Aorta (tissue), 5 donors: Measurements from ENCODE around the gene LRMDA. TPM values are rescaled to one million over a fixed set of nuclear protein-coding genes. Genes with fewer than 3 reads are reported as not detected.

Experiments
- ATAC-seq: fragments of 200-7000 bp; cut with Tn5 transposase; one replicate; pipeline ENCODE4 v1.9.1; 2022; ENCODE audit warnings: moderate library complexity; ENCODE audit not compliant: low FRiP score
- DNase-seq, 2 donors: peaks; one replicate each; pipeline ENCODE4 v3.0.0-alpha.2; 2020
- H3K27ac ChIP-seq, 2 donors: one replicate each; pipeline ENCODE4 v1.5.1; 2013; ENCODE audit warnings: low read length in 2 of 2, mild to moderate bottlenecking in 2 of 2, moderate library complexity in 2 of 2, control low read depth in 1 of 2, inconsistent platforms in 1 of 2, low read depth in 1 of 2
- H3K27me3 ChIP-seq, 2 donors: one replicate each; pipeline ENCODE4 v1.6.1; 2013; ENCODE audit warnings: control low read depth in 1 of 2, low read length in 1 of 2, mild to moderate bottlenecking in 1 of 2, moderate library complexity in 1 of 2; ENCODE audit not compliant: insufficient read depth in 2 of 2, control insufficient read depth in 1 of 2
- H3K36me3 ChIP-seq, 2 donors: one replicate each; pipeline ENCODE4 v1.6.1; 2013; ENCODE audit warnings: control low read depth in 1 of 2, low read length in 1 of 2, mild to moderate bottlenecking in 1 of 2; ENCODE audit not compliant: insufficient read depth in 2 of 2, control insufficient read depth in 1 of 2
- H3K4me1 ChIP-seq, 2 donors: one replicate each; pipeline ENCODE4 v1.6.1; 2013; ENCODE audit warnings: low read length in 2 of 2, control low read depth in 1 of 2, mild to moderate bottlenecking in 1 of 2, moderate library complexity in 1 of 2; ENCODE audit not compliant: insufficient read depth in 2 of 2, control insufficient read depth in 1 of 2
- H3K4me3 ChIP-seq, 2 donors: one replicate each; pipeline ENCODE4 v1.5.1; 2013; ENCODE audit warnings: low read length in 2 of 2, control low read depth in 1 of 2, mild to moderate bottlenecking in 1 of 2
- H3K9me3 ChIP-seq: one replicate; pipeline ENCODE4 v1.6.1; 2013; ENCODE audit warnings: mild to moderate bottlenecking, low read length; ENCODE audit not compliant: control insufficient read depth
- WGBS, 2 donors: extraction: QIAGEN DNeasy Blood & Tissue Kit; methylation state at CpG; one replicate each; pipeline ENCODE4 v1.1.7; 2013; 5-methylcytosine and 5-hydroxymethylcytosine counted together
- intact Hi-C, 2 donors: fragments of 100-400 bp; cut with DNase I; formaldehyde crosslinking; loops; one replicate each; pipeline versions ENCODE4 v1.14.2 to v1.15.0; 2022
- polyA plus RNA-seq, 2 donors: library from polyadenylated mRNA; stranded (reverse); fragments of 200-250 nt; gene quantifications; one replicate each; pipeline ENCODE4 v1.2.3, GENCODE V29; 2013
- total RNA-seq, 2 donors: library from RNA; stranded (reverse); fragmentation: NEBNext Ultra II Directional; extraction: Animal tissue kit (Norgen Biotek cat#: 25700); gene quantifications; one replicate each; pipeline ENCODE4 v1.2.1, GENCODE V29; 2021
- donor health status: healthy with polysubstance abuse.
- donor health status: Bipolar disorder and iron deficiency.
- donor health status: DM: no; HTN: no; CAD: no.
- donor health status: DM: no; HTN: no; CAD: no.
- donor health status: DM: yes; HTN: yes; CAD: no.

The LRMDA gene
- total and polyA plus RNA-seq, 4 donors, result 7.4 to 25.7 (median 14.7) TPM

DNA sequence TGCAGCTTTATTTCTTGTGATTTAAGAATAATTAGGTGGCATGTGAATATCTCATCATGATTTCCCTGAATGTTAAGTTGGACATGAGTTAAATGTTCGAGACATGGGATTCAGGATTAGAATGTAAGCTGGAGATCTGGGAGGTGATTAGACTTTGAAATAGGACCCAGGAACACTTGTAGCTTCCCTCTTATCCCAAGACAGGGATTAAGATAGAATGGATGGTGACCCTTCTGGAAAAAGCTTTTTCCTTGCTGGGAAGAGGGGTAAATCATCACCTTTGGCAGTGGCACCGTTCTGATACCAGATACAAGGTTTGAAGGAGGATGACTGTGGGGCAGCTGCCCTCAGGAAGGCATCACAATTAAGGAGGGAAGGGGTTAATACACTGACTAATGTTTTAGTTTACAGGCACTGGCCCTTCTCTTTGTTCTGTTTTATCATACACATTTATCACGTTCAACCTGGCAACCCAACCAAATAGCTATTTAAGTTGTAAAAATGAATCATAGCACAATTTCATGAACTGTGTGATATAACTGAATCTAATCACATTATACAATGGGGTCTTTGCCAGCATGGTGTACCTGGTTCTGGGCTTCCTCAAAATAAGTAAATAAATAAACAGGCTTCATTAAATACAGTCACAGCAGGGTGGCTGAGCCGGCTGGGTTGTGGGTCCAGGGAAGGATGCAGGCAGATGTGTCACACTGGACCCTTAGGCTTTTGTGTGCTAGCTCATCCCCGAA, 212.7 kb downstream of the LRMDA start:
- WGBS, 2 donors, result 79 to 82% methylated on average over 5 of the region's 5 CpGs
- no peak for ATAC-seq

DNA sequence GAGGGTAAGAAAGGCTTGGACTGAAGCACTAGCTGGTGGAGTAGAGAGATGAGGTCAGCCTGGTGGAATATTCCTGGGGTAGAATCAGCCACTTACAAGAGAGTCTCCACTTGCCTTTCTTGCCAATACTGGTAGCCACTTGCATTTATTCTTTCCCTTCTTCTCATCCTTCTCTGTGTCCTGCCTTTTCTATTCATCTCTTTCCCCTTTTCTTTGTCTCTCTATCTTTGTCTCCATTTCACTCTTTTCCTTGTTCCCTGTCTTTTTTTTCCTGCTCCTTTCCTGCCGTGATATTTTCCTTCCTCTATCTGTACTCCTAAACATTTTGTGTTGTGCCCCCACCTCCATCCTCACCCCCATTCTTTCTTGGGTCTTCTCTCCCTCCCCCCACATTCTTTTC, 214.3 kb downstream of the LRMDA start:
- Histone ChIP-seq H3K36me3 (no peaks in the 10 kb centered on the region), H3K27me3 (no peaks in the 10 kb centered on the region), H3K4me1 (no peaks in the 10 kb centered on the region), H3K9me3 (no peaks in the 10 kb centered on the region), H3K27ac (no peak overlapping the region), H3K4me3 (no peak overlapping the region)
- 98 to 100% methylated on average over 1 of the region's 1 CpG for WGBS, 2 donors
- DNase-seq (no peak), ATAC-seq (no peak)
- intact Hi-C loops, result no loop called here

More for the DNA sequence above, 212.7 kb downstream of the LRMDA start:
- H3K9me3 ChIP-seq, result no peaks in the 10 kb centered on the region
- DNase-seq, result no peak
- H3K27me3 ChIP-seq, result no peaks in the 10 kb centered on the region
- no peak overlapping the region for H3K27ac ChIP-seq
- no peaks in the 10 kb centered on the region for H3K36me3 ChIP-seq
- H3K4me1 ChIP-seq, result no peaks in the 10 kb centered on the region
- H3K4me3 ChIP-seq, result no peak overlapping the region
- intact Hi-C loops, result no loop called here

DNA sequence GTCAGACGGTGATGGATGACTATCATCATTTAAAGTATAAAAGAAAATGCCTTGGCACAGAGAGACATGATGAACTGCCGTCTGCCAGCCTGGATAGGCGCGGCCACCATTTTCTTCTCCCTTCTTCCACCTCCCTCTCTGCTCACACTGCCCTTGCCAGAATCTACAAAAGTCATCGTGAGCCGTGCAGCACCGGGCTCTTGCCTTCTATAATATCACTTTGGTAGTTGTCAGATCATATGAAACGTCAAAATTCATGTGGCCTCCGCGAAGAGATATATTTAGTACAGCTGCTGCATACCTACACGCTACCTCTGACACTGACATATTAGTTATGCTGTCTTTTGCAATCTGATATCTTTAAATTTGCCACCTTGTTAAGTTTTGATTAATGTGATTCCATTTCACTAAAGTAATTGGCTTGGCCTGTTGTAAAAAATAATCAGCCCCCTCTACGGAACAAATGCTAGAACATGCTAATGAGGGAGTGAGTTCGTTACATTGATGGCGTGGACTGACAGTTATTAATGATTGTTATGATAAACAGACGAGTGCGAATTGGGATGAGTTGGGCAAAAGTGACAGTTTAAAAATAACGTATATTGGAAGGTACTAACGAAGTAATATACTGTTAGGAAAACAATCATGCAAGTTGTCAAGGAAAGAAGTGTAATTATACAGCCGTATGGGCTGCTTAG, 214.9 kb downstream of the LRMDA start:
- H3K36me3 ChIP-seq, result no peaks in the 10 kb centered on the region
- WGBS, 2 donors, result 76 to 79% methylated on average over 19 of the region's 19 CpGs
- H3K27ac ChIP-seq, result no peak overlapping the region
- no peaks in the 10 kb centered on the region for H3K9me3 ChIP-seq
- no peak for DNase-seq
- intact Hi-C loops, result no loop called here
- no peak for ATAC-seq
- H3K4me3 ChIP-seq, result no peak overlapping the region
- H3K27me3 ChIP-seq, result no peaks in the 10 kb centered on the region
- H3K4me1 ChIP-seq, result no peaks in the 10 kb centered on the region

DNA sequence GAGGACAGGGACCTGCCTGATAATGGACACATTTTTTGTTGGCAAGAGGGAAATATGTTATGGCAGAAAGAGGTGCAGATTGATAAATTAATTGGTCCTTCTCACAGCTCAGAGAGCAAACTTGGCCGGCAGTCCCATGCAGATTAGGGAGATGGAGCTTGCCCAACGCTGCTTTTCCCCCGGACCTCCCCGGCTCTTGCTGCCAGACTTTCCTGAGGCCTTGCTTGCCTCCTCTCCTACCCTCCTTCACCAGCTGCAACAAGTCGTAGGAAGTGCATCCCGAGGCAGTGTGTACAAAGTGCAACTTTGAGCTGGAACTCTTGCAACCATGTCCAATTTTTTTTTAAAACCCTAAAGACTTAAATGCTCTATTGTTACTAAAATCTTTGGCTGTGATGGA, 215.5 kb downstream of the LRMDA start:
- ATAC-seq (no peak), DNase-seq (no peak)
- no peak overlapping the region for H3K27ac ChIP-seq
- no peaks in the 10 kb centered on the region for H3K9me3 ChIP-seq
- H3K27me3 ChIP-seq, result no peaks in the 10 kb centered on the region
- H3K4me3 ChIP-seq, result no peak overlapping the region
- 71 to 73% methylated on average over 6 of the region's 6 CpGs for WGBS, 2 donors
- intact Hi-C loops, result no loop called here
- no peaks in the 10 kb centered on the region for H3K36me3 ChIP-seq
- H3K4me1 ChIP-seq, result no peaks in the 10 kb centered on the region

DNA sequence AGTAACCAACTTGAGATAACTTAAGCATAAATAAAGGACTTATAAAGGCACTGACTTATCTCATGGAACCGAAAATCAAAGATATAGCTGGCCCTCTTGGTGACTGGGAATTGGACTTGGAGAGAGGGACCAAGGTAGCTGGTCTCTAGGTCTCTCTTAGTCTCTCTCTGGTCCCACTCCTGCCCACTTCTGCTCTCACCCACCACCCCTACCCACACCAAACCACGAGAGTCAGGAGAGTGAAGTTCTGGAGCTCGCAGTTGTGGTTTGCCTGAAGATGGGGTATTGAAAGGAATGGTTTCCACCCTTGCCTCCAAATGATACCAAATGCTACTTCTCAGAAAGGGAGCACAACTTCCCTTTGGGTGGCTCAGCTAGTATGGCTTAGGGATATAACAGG, 216.3 kb downstream of the LRMDA start:
- intact Hi-C loops, result no loop called here
- 95 to 96% methylated on average over 3 of the region's 3 CpGs for WGBS, 2 donors
- Histone ChIP-seq H3K27ac (no peak overlapping the region), H3K4me1 (no peaks in the 10 kb centered on the region), H3K27me3 (no peaks in the 10 kb centered on the region), H3K36me3 (no peaks in the 10 kb centered on the region), H3K4me3 (no peak overlapping the region), H3K9me3 (no peaks in the 10 kb centered on the region)
- DNase-seq (no peak), ATAC-seq (no peak)

DNA sequence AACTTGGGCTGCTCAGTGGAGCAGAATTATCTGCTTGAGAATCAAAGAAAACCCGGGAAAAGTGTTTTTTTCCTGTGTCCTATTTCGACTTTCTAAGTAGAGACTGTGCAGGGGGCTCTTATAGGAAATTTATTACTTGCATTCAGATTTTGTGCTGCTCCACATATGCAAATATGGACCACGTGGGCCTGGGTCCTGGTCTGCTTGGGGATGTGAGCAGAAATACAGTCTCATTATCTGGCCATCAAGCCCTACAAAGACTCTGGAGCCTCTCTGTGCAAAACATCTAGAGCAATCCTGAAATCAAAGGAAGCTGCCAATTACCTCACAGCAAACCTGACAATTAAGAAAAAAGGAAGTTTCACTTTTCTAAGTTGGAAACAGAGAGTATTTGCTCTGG, 216.9 kb downstream of the LRMDA start:
- no peaks in the 10 kb centered on the region for H3K27me3 ChIP-seq
- H3K9me3 ChIP-seq, result no peaks in the 10 kb centered on the region
- intact Hi-C loops, result no loop called here
- no peak for ATAC-seq
- H3K4me3 ChIP-seq, result no peak overlapping the region
- WGBS, 2 donors, result 89 to 94% methylated on average over 3 of the region's 3 CpGs
- no peak for DNase-seq
- no peaks in the 10 kb centered on the region for H3K4me1 ChIP-seq
- no peak overlapping the region for H3K27ac ChIP-seq
- H3K36me3 ChIP-seq, result no peaks in the 10 kb centered on the region

DNA sequence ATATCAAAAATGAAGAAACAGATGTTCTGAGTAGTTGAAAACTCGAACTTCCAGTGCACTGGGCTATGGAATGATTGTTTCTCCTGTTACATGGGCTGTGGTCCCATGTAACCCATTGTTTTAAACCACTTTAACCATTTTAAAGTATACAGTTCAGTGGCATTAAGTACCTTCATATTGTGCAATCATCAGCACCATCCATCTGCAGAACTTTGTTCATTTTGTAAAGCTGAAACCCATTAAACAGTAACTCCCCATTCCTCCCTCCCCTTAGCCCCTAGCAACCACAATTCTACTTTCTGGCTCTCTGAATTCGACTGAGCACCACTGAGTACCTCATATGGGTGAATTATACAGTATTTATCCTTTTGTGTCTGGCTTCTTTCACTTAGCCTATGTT, 217.4 kb downstream of the LRMDA start:
- Histone ChIP-seq H3K4me3 (no peak overlapping the region), H3K27me3 (no peaks in the 10 kb centered on the region), H3K27ac (no peak overlapping the region), H3K9me3 (no peaks in the 10 kb centered on the region), H3K36me3 (no peaks in the 10 kb centered on the region), H3K4me1 (no peaks in the 10 kb centered on the region)
- DNase-seq (no peak), ATAC-seq (no peak)
- intact Hi-C loops, result no loop called here
- 88 to 91% methylated on average over 2 of the region's 2 CpGs for WGBS, 2 donors

DNA sequence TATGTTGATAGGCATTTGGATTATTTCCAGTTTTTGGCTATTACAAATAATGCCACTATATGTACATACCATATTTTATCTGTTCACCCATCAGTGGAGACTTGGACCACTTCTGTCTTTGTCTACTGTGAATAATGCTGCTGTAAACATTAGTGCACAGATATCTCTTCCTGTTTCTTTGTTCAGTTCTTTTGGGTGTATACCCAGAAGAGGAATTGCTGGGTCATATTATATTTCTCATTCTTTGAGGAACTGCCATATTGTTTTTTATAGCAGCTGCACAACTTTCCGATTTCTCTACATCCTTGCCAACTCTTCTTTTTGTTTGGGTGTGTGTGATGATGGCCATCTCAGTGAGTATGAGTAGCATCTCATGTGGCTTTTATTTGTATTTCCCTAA, 218.0 kb downstream of the LRMDA start:
- Histone ChIP-seq H3K4me1 (no peaks in the 10 kb centered on the region), H3K27me3 (no peaks in the 10 kb centered on the region), H3K4me3 (no peak overlapping the region), H3K27ac (no peak overlapping the region), H3K36me3 (no peaks in the 10 kb centered on the region), H3K9me3 (no peaks in the 10 kb centered on the region)
- DNase-seq (no peak), ATAC-seq (no peak)
- WGBS, 2 donors, result 86 to 93% methylated on average over 1 of the region's 1 CpG
- intact Hi-C loops, result no loop called here

DNA sequence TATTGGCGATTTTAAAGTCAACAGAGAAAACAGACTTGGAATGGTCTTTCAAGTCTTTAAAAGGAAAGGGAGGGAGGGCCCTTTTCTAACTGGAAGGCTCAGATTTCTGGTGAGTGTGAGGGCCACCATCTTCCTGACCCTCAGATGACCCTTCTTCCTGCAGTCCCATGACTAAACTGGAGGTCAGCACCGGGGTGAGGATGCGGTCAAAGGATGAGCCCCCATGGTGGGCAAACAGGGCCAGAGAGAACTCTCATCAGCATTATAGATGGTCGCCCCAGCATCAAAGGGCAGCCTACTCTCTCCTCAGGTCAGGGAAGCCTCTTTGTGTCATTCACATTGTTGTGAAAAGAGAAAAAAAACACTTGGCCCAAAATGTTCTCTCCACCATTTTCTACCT, 219.2 kb downstream of the LRMDA start:
- H3K27ac ChIP-seq, result no peak overlapping the region
- 72 to 85% methylated on average over 4 of the region's 4 CpGs for WGBS, 2 donors
- intact Hi-C loops, result no loop called here
- H3K9me3 ChIP-seq, result no peaks in the 10 kb centered on the region
- DNase-seq (no peak), ATAC-seq (no peak)
- no peaks in the 10 kb centered on the region for H3K36me3 ChIP-seq
- peaks cover 0 to 5% of the 10 kb centered on the region in 2 donors for H3K4me1 ChIP-seq
- H3K27me3 ChIP-seq, result no peaks in the 10 kb centered on the region
- no peak overlapping the region for H3K4me3 ChIP-seq
